ENCODE data around the gene TMEM239. TPM values are rescaled to one million over a fixed set of nuclear protein-coding genes. Genes with fewer than 3 reads are reported as not detected.

Gene TMEM239
- total RNA-seq, 1 donor from 2014 or later = not detected

DNA sequence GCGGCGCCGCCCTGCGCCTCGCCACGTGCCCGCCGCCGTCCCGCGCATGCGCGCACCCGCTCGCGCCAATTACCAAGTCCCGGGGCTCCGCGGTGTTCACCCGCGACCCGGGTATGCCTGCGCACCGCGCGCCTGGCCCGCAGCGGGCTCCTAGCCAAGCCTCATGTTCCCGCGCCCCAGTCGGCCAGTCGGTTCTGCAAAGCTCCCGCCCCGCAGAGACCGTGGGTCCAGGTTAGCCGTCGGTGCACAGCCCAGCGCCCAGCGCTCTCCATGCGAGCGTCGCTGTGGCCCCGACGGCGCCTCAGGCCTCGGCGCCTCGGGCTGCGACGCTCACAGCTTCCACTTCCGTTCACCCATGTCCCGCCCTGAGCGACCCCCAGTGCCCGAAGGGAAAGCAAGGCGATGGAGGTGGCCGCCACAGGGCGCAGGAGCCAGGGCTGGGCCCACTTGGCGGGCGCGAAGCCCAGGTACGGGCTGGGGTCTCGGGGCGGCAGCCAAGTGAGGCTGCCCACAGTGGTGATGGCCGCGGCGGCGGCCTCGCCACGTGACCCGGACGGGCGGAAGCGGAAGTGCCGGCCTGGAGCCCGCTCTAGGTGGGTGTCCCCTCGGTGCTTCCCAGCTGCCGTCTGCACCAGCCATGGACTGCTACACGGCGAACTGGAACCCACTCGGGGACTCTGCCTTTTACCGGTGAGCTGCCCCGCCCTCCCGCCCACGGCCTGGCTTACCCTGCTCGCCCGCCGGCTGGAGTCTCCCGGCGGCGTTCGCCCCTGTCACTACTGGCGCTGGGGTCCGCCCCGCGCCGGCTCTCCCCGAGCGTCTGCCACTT, 24.2 kb downstream of the TMEM239 start, which contains the start of the genes PCED1A and VPS16:
Gene PCED1A (minus strand): TSS at position 518 of the 829 bp plus-strand sequence. CDS start 743 bp downstream, outside the sequence.
Gene VPS16 (plus strand): TSS at position 608 of the 829 bp plus-strand sequence. CDS start 30 bp downstream, at position 638.
- TF ChIP-seq, protein P1, sequence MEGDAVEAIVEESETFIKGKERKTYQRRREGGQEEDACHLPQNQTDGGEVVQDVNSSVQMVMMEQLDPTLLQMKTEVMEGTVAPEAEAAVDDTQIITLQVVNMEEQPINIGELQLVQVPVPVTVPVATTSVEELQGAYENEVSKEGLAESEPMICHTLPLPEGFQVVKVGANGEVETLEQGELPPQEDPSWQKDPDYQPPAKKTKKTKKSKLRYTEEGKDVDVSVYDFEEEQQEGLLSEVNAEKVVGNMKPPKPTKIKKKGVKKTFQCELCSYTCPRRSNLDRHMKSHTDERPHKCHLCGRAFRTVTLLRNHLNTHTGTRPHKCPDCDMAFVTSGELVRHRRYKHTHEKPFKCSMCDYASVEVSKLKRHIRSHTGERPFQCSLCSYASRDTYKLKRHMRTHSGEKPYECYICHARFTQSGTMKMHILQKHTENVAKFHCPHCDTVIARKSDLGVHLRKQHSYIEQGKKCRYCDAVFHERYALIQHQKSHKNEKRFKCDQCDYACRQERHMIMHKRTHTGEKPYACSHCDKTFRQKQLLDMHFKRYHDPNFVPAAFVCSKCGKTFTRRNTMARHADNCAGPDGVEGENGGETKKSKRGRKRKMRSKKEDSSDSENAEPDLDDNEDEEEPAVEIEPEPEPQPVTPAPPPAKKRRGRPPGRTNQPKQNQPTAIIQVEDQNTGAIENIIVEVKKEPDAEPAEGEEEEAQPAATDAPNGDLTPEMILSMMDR (conservative IDR thresholded peaks at IDR 0.05) = no peak
- Mint-ChIP-seq H3K4me3 (peak within 1 kb of the TSS; percentile 91), H3K9me3 (no peaks in the 10 kb centered on the region), H3K36me3 (peaks cover 15% of the 10 kb centered on the region), H3K27ac (peak within 1 kb of the TSS; percentile 78), H3K4me1 (ENCODE audit: unreplicated experiment) (peaks cover 11% of the 10 kb centered on the region), H3K27me3 (no peaks in the 10 kb centered on the region)
- DNase-seq (ENCODE audit: extremely low spot score, unreplicated experiment) = peak; percentile 92

DNA sequence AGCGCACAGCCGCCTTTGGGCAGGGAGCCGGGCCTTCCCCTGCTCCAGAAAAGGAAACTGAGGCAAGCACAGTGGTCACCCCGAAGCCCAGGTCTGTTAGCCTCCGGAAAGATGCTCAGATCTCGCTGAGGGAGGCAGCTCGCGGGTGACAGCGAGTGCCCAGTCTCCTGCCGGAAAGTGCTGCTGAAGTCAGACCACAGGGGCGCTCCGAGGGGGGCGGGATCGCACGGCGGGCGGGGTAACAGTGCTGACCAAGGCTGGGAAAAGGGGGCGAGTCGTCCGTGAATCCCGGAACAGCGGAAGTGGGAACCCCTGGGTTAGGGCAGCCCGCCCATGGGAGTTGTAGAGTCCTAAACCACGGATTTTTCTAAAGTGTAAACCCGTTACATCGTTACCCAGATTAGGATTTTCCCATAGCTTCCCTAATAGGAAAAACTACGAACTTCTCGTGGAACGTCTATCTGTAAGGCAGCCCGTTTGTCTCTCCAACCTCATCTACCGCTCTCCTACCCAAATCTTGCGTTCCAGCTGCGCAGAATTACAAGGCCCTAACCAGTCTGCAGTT, 24.9 kb downstream of the TMEM239 start:
- H3K27ac Mint-ChIP-seq = peak overlapping the region; percentile 42
- TF ChIP-seq, protein P1 (conservative IDR thresholded peaks at IDR 0.05) = no peak
- DNase-seq (ENCODE audit: extremely low spot score, unreplicated experiment) = no peak
- H3K4me3 Mint-ChIP-seq = peak overlapping the region; percentile 89
- H3K9me3 Mint-ChIP-seq = no peaks in the 10 kb centered on the region
- H3K27me3 Mint-ChIP-seq = no peaks in the 10 kb centered on the region
- H3K36me3 Mint-ChIP-seq = peaks cover 15% of the 10 kb centered on the region
- peaks cover 11% of the 10 kb centered on the region for H3K4me1 Mint-ChIP-seq (ENCODE audit: unreplicated experiment)

- TF ChIP-seq, protein P1 (conservative IDR thresholded peaks at IDR 0.05) = no peak
- H3K36me3 Mint-ChIP-seq = no peaks in the 10 kb centered on the region
- no peak overlapping the region for H3K27ac Mint-ChIP-seq
- H3K4me3 Mint-ChIP-seq = no peak overlapping the region
- H3K27me3 Mint-ChIP-seq = no peaks in the 10 kb centered on the region
- DNase-seq (ENCODE audit: extremely low spot score, unreplicated experiment) = no peak
- peaks cover 4% of the 10 kb centered on the region for H3K4me1 Mint-ChIP-seq (ENCODE audit: unreplicated experiment)
- no peaks in the 10 kb centered on the region for H3K9me3 Mint-ChIP-seq
Measured at GRCh38 chr20:2845607-2846006, 29.4 kb downstream of the TMEM239 start.

DNA sequence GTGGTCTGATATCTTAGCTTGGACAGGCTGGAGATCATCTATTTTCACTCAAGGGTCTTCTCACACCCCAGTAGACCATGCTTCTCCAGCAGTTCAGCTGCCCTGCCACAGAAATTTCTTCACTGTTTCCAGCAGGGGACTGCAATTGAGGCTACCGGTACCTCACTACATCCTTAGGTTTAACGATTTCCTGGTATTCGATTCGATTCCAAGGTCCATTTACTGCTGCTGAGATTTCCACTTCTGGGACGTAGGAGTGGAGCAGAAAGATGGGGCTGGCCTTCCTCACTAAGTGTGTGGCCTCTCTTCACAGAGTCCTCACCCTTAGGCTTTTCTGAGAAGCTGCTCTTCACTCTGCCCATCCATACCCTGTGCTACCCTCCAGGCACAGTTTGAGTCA, 30.5 kb downstream of the TMEM239 start:
- Mint-ChIP-seq H3K9me3 (no peaks in the 10 kb centered on the region), H3K27ac (no peak overlapping the region), H3K4me3 (no peak overlapping the region), H3K27me3 (no peaks in the 10 kb centered on the region), H3K36me3 (no peaks in the 10 kb centered on the region), H3K4me1 (ENCODE audit: unreplicated experiment) (no peaks in the 10 kb centered on the region)
- TF ChIP-seq, protein P1 (conservative IDR thresholded peaks at IDR 0.05) = no peak
- DNase-seq (ENCODE audit: extremely low spot score, unreplicated experiment) = no peak

- Mint-ChIP-seq H3K36me3 (no peaks in the 10 kb centered on the region), H3K27me3 (no peaks in the 10 kb centered on the region), H3K27ac (no peak overlapping the region), H3K9me3 (no peaks in the 10 kb centered on the region), H3K4me1 (ENCODE audit: unreplicated experiment) (peaks cover 7% of the 10 kb centered on the region), H3K4me3 (no peak overlapping the region)
- peak; percentile 29 for DNase-seq (ENCODE audit: extremely low spot score, unreplicated experiment)
- TF ChIP-seq, protein P1 (conservative IDR thresholded peaks at IDR 0.05) = no peak
Measured at GRCh38 chr20:2847802-2848201, 31.6 kb downstream of the TMEM239 start.
